Suprapubic skin (tissue), 4 donors: ENCODE measurements around the gene SLC35A4. TPM values are rescaled to one million over a fixed set of nuclear protein-coding genes. Genes with fewer than 3 reads are reported as not detected.
A peak's percentile ranks its signal among the peaks of the same experiment; 100 is the strongest.

Source experiments
- DNase-seq, 2 donors: peaks; one replicate each; pipeline ENCODE4 v3.0.0-alpha.2; 2019; ENCODE audit warnings: low spot score in 2 of 2
- H3K27ac ChIP-seq: fragments of 200-600 bp; sonication (generic); one replicate; pipeline ENCODE4 v1.5.1; 2019
- H3K27me3 ChIP-seq: fragments of 200-600 bp; sonication (generic); one replicate; pipeline ENCODE4 v1.5.1; 2019
- H3K36me3 ChIP-seq: fragments of 200-600 bp; sonication (generic); one replicate; pipeline ENCODE4 v1.5.1; 2019
- H3K4me1 ChIP-seq: fragments of 200-600 bp; sonication (generic); one replicate; pipeline ENCODE4 v1.5.1; 2019
- H3K4me3 ChIP-seq: fragments of 200-600 bp; sonication (generic); one replicate; pipeline ENCODE4 v1.5.1; 2019; ENCODE audit warnings: mild to moderate bottlenecking
- H3K9me3 ChIP-seq: fragments of 200-600 bp; sonication (generic); one replicate; pipeline ENCODE4 v1.5.1; 2019
- CTCF ChIP-seq, 2 donors: fragments of 200-600 bp in 1 of 2; fragments of 450-650 bp in 1 of 2; sonication (generic) in 1 of 2; IDR thresholded peaks; one replicate each; pipeline ENCODE4 v1.5.1; 2016 to 2019; ENCODE audit warnings: antibody characterized with exemption in 2 of 2, mild to moderate bottlenecking in 1 of 2, moderate library complexity in 1 of 2
- EP300 ChIP-seq: sonication (generic); formaldehyde crosslinking; IDR thresholded peaks from one replicate; pipeline ENCODE4 v1.6.1; 2017; ENCODE audit warnings: antibody characterized with exemption
- POLR2A ChIP-seq, 2 donors: fragments of 450-650 bp; IDR thresholded peaks; one replicate each; pipeline ENCODE4 v1.6.1; 2017; ENCODE audit warnings: antibody characterized with exemption in 2 of 2, mild to moderate bottlenecking in 2 of 2, moderate library complexity in 2 of 2
- POLR2AphosphoS5 ChIP-seq, 3 donors: sonication (generic); formaldehyde crosslinking; IDR thresholded peaks; one replicate each; pipeline ENCODE4 v1.6.1; 2017; ENCODE audit warnings: antibody characterized with exemption in 3 of 3
- WGBS: methylation state at CpG from one replicate; pipeline ENCODE4 v1.1.5; 2018; 5-methylcytosine and 5-hydroxymethylcytosine counted together
- total RNA-seq, 4 donors: library from RNA; depleted of rRNA; stranded (reverse); fragments of >200 nt; gene quantifications; one replicate each; pipeline ENCODE4 v1.1.0, GENCODE V29; 2016

Gene SLC35A4
- total RNA-seq, 4 donors from 2014 or later = 30.7 to 85.0 (median 63.1) TPM

DNA sequence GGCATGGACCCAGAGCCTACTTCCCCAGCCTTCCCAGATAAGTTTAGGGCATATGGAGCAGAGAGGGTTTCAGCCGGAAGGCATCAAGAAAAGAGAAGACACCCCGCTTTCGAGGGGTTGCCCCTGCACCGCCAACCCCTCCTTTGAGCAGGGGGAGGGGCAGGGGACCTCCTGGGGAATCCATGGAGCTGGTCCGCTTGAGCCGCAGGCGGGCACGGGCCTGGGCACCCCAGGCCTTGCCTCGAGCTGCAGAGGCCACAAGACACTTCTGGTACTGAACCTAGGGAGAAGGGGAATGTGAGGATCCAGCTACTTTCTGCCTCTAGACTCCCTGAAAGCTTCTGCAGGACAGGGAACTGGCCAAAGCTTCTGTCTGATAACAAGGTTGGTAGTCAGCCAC lies 6.1 kb upstream of the SLC35A4 start:
- Histone ChIP-seq H3K4me1 (peaks cover 52% of the 10 kb centered on the region), H3K27ac (no peak overlapping the region), H3K36me3 (peaks cover 28% of the 10 kb centered on the region), H3K27me3 (no peaks in the 10 kb centered on the region), H3K4me3 (no peak overlapping the region), H3K9me3 (no peaks in the 10 kb centered on the region)
- TF ChIP-seq EP300 (no peak), POLR2AphosphoS5 (IDR thresholded peaks at IDR 0.05) (no peak), CTCF (IDR thresholded peaks at IDR 0.05) (no peak), POLR2A (IDR thresholded peaks at IDR 0.05) (no peak)
- 96% methylated on average over 8 of the region's 9 CpGs for WGBS
- DNase-seq = no peak

GRCh38 chr5:140560227-140560626 lies 4.4 kb upstream of the SLC35A4 start:
- Histone ChIP-seq H3K4me1 (peaks cover 47% of the 10 kb centered on the region), H3K27me3 (no peaks in the 10 kb centered on the region), H3K4me3 (no peak overlapping the region), H3K27ac (no peak overlapping the region), H3K9me3 (no peaks in the 10 kb centered on the region), H3K36me3 (peaks cover 28% of the 10 kb centered on the region)
- WGBS = 100% methylated on average over 8 of the region's 10 CpGs
- no peak for DNase-seq
- TF ChIP-seq EP300 = no peak
- no peak for TF ChIP-seq CTCF (IDR thresholded peaks at IDR 0.05)
- TF ChIP-seq POLR2AphosphoS5 (IDR thresholded peaks at IDR 0.05) = no peak
- no peak for TF ChIP-seq POLR2A (IDR thresholded peaks at IDR 0.05)

DNA sequence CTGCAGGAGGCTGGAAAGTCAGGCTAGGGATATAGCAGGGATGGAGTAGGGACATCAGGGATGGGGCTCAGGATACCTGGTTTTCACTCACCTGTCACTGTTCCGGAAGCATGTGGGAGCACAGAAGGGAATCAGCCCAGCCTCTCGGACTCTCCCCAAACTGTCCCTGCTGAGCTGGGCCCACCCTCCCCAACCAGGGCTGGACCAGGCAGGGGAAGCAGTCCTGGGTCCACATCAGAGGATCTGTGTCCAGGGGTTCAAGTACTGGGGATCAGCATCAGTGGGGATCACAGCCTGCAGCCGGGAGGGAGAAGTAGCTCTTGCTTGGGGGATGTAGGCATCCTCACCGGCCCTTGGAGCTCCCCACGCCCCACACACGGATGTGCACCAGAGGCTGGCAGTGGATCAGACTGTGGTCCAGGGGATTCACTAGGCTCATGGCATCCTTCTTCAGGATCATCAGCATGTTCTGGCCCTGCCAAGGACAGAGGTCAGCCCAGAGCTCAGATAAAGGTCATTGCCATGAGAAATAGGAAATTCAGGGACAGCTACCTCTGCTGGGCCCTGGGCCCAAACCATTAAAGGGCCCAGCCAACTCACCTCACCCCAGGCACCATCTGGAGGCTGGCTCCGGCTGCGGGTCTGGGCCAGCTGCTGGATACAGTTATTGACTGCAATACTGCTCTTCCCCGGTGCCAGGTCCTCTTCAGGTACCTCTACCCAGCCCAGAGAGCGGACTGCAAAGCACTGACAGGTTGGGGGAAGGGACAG lies 2.7 kb upstream of the SLC35A4 start:
- H3K4me1 ChIP-seq = peaks cover 49% of the 10 kb centered on the region
- no peak overlapping the region for H3K27ac ChIP-seq
- 97% methylated on average over 9 of the region's 10 CpGs for WGBS
- peaks cover 33% of the 10 kb centered on the region for H3K36me3 ChIP-seq
- no peaks in the 10 kb centered on the region for H3K9me3 ChIP-seq
- no peak overlapping the region for H3K4me3 ChIP-seq
- TF ChIP-seq POLR2A (IDR thresholded peaks at IDR 0.05) = no peak
- TF ChIP-seq CTCF (IDR thresholded peaks at IDR 0.05) = no peak
- no peak for TF ChIP-seq EP300
- TF ChIP-seq POLR2AphosphoS5 (IDR thresholded peaks at IDR 0.05) = no peak
- no peaks in the 10 kb centered on the region for H3K27me3 ChIP-seq
- no peak for DNase-seq

DNA sequence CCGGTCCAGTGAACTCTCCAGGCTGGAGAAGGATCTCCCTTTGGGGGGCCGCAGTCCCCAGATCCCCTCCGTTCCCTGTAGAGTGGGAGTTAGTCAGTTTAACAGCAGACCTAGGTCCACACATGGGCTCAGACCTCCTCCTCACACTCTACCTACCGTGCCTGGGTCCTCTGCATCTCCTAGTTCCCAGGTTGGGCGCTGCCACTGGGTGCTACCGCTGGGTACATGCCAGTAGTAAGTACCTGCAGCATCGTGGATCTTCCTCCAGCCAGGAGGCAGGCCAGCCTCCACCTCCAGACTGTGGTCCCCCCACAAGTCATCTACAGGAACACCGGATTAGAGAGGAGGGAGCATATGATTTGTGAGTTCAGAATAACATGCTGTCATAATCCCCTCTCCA lies 1.0 kb upstream of the SLC35A4 start:
- no peak for TF ChIP-seq POLR2A (IDR thresholded peaks at IDR 0.05)
- no peak for TF ChIP-seq CTCF (IDR thresholded peaks at IDR 0.05)
- no peak for TF ChIP-seq EP300
- no peak for TF ChIP-seq POLR2AphosphoS5 (IDR thresholded peaks at IDR 0.05)
- Histone ChIP-seq H3K27ac (peak overlapping the region; percentile 88), H3K4me1 (peaks cover 51% of the 10 kb centered on the region), H3K36me3 (peaks cover 46% of the 10 kb centered on the region), H3K27me3 (no peaks in the 10 kb centered on the region), H3K4me3 (peak overlapping the region; percentile 86), H3K9me3 (no peaks in the 10 kb centered on the region)
- 62% methylated on average over 8 of the region's 8 CpGs for WGBS
- DNase-seq = no peak

DNA sequence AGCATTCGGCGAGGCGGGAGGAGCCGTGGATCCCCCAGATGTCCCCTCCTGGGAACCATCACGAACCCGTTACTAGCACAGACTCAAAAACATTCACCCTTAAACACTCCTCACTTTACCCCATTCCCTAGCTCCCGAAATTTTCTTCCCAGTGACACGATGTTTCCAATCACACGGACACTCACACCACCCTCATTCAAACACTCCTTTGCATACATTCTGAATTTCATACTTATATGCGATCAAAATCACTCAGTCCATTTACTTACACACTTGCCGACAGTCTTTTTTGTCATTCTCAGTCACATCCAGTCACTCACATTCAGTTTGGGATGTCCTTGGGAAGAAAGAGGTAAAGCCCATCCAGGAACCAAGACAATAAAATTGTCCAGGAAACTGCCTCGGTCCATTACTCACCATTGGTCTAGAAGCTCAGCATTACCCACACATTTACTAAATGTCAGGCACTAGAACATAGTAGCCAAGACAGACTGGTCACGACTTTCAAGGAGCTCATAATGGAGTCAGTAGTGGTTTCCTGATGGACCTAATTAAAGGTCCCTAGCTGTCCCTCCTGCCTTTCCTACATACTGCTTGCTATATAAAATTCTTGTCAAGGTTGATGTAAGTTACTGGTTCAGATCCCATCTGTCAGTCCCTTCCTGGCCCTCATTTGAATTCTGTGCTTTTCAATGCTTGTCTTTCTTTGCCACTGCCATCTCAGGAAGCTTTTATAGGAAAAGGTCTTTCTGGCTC lies 574 bp downstream of the SLC35A4 start:
- DNase-seq = no peak
- H3K9me3 ChIP-seq = no peaks in the 10 kb centered on the region
- H3K27ac ChIP-seq = peak overlapping the region; percentile 88
- H3K4me1 ChIP-seq = peaks cover 54% of the 10 kb centered on the region
- H3K36me3 ChIP-seq = peaks cover 43% of the 10 kb centered on the region
- WGBS = 5% methylated on average over 13 of the region's 13 CpGs
- peak overlapping the region; percentile 86 for H3K4me3 ChIP-seq
- TF ChIP-seq EP300 (no peak), POLR2A (IDR thresholded peaks at IDR 0.05) (no peak), CTCF (IDR thresholded peaks at IDR 0.05) (no peak), POLR2AphosphoS5 (IDR thresholded peaks at IDR 0.05) (no peak)
- H3K27me3 ChIP-seq = no peaks in the 10 kb centered on the region
